ENCODE measurements around the gene SPRR2F.
A peak's percentile ranks its signal among the peaks of the same experiment; 100 is the strongest.
"Not testable (repeated sequence)": the region's sequence is repeated elsewhere in the genome, so short reads cannot be mapped to it uniquely, and the experiment has no call there.

SPRR2F gene

DNA sequence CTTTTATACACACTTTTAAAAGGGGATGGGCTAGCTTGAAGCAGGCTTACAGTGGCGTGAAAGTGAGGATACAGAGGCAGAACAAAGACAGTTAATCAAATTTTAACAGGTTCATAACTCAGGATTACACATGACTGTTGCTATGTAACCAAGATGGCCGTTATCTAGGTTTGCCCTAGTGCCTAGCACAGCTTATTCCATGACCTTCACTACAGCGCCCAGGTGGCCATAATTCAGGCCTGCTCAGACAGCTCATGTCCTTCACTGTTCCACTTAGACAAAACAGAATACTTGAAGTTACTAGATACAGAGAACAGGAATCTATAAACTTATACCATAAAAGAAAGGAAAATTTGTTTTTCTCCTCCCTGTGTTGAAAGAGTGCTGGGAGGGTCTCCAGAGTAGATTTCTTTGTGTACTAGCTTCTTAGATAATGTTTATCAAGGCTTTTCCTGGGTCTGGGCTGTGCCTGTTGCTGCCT lies 6.2 kb upstream of the SPRR2F start:
- H3K27ac ChIP-seq = no peak overlapping the region
- CTCF ChIA-PET = interaction anchor here (0.7 kb wide), 1 partner anchor 501 kb away, joined by 5 read pairs; no protein-coding TSS in a partner anchor
- TF ChIP-seq CTCF (conservative IDR thresholded peaks at IDR 0.05; ENCODE audit: low read depth) = no peak
- DNase-seq (ENCODE audit: low spot score) = no peak
- POLR2A ChIA-PET (ENCODE audit: low non-redundant PET) = no interaction called here

DNA sequence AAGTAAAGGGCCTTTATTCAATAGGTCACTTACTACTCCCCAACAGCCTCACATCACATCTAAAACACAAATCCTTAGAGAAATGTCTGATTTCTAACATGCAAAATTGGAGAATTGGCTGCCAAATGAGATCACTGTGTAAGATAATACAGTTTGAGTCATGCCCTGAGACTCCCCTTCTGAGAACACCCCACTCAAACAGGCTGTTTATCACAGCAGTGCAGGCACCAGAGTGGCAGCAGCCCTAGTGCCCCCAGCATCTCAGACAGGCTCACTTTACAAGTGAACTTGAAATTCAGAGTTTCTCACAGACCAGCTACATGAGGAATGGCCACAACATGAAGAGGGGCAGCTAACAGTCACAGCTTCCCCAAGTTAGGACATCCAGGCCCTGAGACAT lies 1.9 kb upstream of the SPRR2F start:
- H3K27ac ChIP-seq; POLR2A ChIA-PET (ENCODE audit: low non-redundant PET); DNase-seq (ENCODE audit: low spot score); CTCF ChIA-PET: not testable (repeated sequence)

GRCh38 chr1:153112454-153112853 lies 862 bp downstream of the SPRR2F start:
- POLR2A ChIA-PET (ENCODE audit: low non-redundant PET); CTCF ChIA-PET; DNase-seq (ENCODE audit: low spot score); H3K27ac ChIP-seq: not testable (repeated sequence)

DNA sequence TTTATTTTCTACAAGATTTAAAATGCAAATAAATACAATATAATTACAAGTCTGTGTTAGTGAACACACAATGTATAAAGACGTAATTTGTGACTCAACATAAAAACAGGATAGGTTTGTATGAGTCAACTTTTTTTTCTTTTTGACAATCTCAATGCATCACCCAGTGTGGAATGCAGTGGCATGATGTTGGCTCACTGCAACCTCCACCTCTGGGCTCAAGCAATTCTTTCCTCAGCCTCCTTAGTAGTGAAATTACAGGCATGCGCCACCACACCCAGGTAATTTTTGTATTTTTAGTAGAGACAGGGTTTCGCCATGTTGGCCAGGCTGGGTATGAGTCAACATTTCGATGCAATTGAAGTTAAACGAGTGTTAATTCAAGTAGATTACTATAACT lies 13.1 kb downstream of the SPRR2F start:
- no peak overlapping the region for H3K27ac ChIP-seq
- CTCF ChIA-PET = no interaction called here
- TF ChIP-seq CTCF (conservative IDR thresholded peaks at IDR 0.05; ENCODE audit: low read depth) = no peak
- DNase-seq (ENCODE audit: low spot score) = peak; percentile 49
- POLR2A ChIA-PET (ENCODE audit: low non-redundant PET) = no interaction called here

DNA sequence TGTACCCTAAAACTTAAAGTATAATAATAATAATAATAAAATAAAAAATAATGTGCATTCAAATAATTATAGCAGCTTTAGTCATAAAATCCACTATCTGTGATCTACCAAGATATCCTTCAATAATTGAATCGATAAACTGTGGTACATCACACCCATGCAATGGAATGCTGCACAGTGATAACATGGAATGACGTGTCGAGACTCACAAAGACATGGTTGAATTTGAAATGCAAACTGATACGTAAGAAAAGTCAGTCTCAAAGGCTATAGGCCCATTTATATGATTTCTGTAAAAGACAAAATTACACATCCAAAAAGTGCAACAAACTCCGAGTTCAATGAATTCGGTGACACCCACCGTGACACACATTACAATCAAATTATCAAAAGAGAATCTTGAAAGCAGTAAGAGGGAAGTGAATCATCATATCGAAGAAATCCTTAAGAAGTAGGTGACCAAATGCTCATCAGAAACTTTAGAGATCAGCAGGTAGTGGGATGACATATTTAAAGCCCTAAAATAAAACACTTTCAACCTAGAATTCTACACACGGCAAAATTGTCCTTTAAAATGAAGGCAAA lies 13.8 kb downstream of the SPRR2F start:
- CTCF ChIA-PET = interaction anchor here (0.6 kb wide), 1 partner anchor 396 kb away, joined by 3 read pairs; no protein-coding TSS in a partner anchor
- DNase-seq (ENCODE audit: low spot score) = no peak
- POLR2A ChIA-PET (ENCODE audit: low non-redundant PET) = no interaction called here
- H3K27ac ChIP-seq = no peak overlapping the region
- TF ChIP-seq CTCF (conservative IDR thresholded peaks at IDR 0.05; ENCODE audit: low read depth) = no peak

GRCh38 chr1:153095764-153096163 lies 17.6 kb downstream of the SPRR2F start:
- DNase-seq (ENCODE audit: low spot score) = no peak
- CTCF ChIA-PET = no interaction called here
- TF ChIP-seq CTCF (conservative IDR thresholded peaks at IDR 0.05; ENCODE audit: low read depth) = no peak
- no peak overlapping the region for H3K27ac ChIP-seq
- POLR2A ChIA-PET (ENCODE audit: low non-redundant PET) = no interaction called here

- ChIA-PET POLR2A (ENCODE audit: low non-redundant PET) (no interaction called here), CTCF (no interaction called here)
- H3K27ac ChIP-seq = no peak within 1 kb of the TSS
- TF ChIP-seq CTCF (conservative IDR thresholded peaks at IDR 0.05; ENCODE audit: low read depth) = no peak
- no peak for DNase-seq (ENCODE audit: low spot score)
Measured at GRCh38 chr1:153094426-153094825, 18.9 kb downstream of the SPRR2F start, which contains the start of gene SPRR2E. TSS of gene SPRR2E (minus strand) at chr1:153094526. CDS start at chr1:153093751, 775 bp downstream.

Measured in RWPE1 (cell line).